ENCODE data around the gene SHISA6.

- no peak for TF ChIP-seq CTCF (conservative IDR thresholded peaks at IDR 0.05 in 1 of 2, IDR thresholded peaks at IDR 0.05 in 1 of 2; ENCODE audit: extremely low read depth in 1 of 2, insufficient read depth in 1 of 2, low read depth in 1 of 2, low read length in 2 of 2)
- no peak for TF ChIP-seq EZH2 (IDR thresholded peaks at IDR 0.05; ENCODE audit: borderline replicate concordance, low read length)
Measured at GRCh38 chr17:11580677-11581076, 339.7 kb downstream of the SHISA6 start.

Data from mammary epithelial cell (primary cell).